NCI-H128 (cell line): ENCODE measurements around the gene FAM83E.
"Not testable (repeated sequence)": the region's sequence is repeated elsewhere in the genome, so short reads cannot be mapped to it uniquely, and the experiment has no call there.

Source experiments
- DNase-seq: peaks from one replicate; lab custom pipeline; 2025; ENCODE audit not compliant: unreplicated experiment; lab: John Stamatoyannopoulos, UW

FAM83E gene

DNA sequence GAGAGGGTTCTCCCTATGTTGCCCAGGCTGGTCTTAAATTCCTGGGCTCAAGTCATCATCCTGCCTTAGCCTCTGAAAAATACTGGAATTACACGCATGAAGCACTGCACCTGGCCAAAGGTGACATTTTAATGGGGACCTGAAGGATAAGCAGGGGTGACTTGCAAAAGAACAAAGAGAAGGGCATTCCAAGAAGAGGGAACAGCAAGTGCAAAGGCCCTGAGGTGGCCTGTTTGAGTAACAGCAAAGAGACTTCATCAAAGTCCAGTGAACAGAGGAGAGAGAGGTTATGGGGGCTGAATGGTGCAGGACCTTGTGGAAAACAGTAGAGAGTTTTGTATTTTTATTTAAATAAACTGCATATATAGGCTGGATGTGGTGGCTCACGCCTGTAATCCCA, 27.0 kb upstream of the FAM83E start:
- DNase-seq, result no peak

DNA sequence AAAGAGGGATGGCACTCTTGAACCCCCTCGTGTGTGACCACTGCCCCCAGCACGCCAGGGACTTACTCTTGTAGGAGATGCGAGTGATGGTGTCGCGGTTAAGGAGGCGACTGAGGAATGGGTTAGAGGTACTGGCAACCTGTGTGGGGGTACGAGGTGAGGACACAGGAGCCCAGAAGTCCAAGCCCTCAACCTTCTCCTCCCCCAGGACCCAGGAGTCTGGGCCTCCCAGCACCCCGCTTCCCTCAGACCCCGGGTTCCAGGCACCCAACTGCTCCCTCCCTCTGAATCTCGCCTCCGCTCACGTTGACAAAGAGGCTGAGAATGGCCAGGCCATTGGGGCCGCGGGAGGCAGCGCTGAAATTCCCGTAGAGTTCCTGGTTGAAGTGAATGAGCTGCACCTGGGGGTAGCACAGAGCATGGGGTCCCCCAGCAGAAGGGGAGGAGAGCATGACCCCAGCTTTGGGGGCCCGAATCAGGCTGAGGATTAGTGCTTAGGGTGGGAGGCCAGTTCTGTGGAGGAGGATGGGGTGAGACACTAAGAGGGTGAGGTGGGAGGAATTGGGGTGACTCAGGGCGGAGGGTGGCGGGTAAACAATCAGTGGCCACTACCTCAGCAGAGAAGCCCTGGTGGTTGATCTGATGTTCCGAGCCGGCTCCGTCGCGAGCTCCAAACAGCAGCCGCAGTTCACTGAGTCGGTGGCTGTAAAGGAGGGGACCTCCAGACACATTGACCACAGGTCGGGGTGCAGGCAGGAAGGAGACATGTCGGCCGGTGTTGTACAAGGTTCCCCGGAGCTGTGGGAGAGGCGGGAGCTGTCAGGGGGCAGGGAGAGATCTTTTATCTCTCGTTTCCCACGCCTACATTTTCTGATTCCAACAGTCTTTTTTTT, 24.9 kb upstream of the FAM83E start:
- no peak for DNase-seq

DNA sequence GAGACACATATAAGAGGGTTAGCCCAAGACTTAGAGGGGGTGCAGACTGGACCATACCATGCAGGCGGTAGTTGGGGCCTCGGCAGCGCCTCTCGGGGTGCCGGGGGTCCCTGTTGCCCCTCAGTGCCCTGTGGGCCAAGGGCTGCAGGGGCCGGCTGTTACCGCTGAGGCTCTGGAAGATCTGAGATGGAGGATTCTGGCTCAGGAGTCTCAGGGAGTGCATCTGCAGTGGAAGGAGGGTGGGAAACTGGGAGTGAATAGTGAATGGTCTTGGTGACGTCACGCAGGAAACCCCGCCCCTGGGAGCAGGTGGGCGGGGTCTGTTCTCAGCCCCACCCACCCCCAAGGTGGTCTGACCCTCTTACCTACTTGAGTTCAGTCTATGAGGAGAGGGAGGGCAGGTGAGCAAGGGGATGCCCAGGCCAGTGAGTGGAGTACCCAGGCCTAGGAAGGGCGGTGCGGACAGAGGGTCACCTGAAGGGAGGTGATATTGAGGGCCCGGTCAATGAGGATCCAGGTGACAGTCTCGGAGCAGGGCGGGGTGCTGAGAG, 24.0 kb upstream of the FAM83E start:
- DNase-seq, result no peak

DNA sequence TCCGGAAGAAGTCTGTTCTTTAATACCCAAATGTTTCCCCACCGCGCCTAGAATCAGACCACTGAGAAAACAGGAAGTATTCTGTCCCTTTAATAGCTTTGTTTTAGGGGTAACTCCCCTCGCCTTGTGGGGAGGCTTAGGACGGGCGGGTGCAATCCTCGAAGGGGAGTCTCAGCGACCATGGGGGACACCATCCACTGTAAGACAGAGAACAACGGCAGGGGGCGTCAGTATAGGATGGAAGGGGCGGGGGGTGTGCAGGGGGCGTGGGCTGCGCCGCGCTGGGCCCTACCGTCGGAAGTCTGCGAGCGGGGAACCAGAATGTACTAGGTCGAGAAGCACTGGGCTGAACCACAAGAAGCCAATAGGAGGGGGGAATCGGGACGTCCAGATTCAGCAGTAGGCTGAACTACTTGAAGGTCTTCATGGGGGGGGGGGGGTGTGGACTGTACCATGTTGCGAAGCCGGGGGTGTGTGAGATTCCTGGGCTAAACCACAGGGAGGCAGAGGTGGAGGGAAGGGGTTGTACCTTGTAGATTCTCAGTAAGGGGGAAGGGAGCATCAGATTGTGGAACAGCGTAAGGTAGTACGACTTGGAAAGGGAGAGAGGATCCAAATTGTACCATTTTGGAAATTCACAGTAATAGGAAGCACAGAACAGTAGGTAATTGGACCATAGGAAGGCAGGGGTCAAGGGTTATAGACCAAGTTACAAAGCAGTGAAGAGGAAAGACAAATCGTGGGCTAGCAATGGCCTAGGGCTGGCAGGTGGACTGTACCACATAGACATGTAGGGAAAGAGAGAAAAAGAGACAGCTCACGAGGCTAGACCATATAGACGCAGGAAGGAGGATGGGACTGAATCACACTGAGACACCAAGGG, 23.3 kb upstream of the FAM83E start:
- DNase-seq, result peak; percentile 69

DNA sequence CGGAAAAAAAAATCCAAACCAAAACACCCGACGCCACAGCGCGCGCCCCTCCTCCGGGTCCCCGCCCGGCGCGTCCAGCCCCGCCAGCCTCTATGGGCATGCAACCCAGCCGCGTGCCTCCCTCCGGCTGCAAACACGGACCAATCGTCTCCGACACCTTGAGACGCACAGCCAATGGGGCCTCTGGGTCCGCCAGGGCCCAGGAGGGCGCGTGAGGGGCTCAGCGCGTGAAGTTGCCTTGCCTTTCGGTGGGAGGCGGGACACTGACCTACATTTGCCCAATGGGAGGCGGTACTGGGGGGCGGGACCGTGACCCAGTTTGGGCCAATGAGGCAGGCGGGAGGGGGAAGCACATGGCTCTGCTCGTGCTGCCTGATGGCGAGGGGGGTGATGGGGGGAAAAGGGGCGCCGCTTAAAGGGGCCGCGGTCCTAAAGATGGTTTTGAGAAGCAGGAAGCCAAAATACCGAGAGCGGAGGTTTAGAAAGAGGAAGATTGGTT, 22.6 kb upstream of the FAM83E start:
- DNase-seq, result peak; percentile 98

DNA sequence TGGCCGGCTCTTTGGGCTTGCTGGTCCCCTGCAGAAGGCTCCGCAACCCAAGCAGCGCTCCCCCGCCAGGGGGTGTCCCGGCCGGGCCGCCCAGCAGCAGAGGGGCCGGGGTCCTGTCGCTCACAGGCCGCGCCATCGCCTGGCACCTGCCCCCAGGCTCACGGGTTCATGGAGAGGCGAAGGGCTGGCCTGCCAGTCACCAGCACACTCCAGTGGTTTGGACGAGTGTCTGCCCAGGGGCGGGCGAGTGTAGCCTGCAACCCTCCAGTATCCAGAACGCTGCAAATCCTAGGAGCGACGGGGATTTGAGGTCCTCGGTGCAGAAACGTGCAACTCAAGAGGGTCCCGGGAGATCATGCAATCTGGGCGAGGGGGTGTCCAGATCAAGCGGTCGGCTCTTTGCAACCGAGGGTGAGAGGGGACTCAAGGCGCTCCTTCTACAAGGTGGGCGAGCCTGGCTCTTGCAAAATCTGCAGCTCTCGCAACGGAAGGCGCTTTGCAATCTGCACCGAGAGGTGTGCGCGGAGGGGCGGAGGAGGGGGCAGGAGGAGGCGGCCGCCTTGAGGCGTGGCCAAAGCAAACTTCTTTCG, 22.1 kb upstream of the FAM83E start, which contains the start of gene DBP:
TSS of gene DBP (minus strand) at position 521 of the 590 bp plus-strand sequence. CDS start at position 136, 385 bp downstream.
- no peak for DNase-seq

DNA sequence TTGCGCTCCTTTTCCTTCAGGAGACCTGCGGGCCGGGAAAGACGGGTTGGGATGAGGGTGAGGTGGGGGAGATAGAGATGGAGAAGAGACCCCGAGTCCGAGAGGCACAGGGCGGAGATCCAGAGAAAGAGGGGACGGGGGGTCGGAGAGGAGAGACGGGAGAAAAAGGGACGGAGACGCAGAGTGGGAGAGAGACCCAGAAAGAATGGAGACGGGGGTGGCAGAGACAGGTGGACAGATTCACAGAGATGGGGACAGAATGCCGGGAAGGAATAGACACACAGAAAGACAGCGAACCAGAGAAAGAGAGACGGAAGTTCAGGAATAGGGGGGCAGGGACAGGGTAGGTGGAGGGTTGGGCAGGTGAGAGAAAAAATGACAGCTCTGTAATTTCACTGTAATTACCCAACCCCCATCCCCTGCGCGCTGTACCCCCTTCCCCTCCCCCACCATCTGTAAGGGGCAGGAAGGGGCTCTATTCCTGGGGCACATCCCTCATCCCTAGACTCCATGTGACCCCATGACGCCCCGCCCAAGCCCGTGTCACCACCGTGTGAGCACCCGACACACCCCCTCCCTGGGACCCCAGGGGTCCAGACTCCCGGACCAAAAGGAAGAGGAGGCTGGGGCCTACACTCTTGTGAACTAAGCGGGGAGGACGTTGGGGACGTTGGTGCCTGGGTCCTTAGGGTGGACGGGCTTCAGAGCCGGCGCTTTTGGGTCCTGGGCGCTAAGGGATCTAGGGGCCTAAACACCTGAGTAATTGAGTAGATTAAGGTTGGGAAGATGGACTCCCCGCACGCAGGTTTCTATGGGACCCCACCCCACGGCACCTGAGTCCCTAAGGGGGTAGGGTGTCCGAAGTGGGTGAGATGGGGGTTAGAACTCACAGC, 21.3 kb upstream of the FAM83E start:
- no peak for DNase-seq

DNA sequence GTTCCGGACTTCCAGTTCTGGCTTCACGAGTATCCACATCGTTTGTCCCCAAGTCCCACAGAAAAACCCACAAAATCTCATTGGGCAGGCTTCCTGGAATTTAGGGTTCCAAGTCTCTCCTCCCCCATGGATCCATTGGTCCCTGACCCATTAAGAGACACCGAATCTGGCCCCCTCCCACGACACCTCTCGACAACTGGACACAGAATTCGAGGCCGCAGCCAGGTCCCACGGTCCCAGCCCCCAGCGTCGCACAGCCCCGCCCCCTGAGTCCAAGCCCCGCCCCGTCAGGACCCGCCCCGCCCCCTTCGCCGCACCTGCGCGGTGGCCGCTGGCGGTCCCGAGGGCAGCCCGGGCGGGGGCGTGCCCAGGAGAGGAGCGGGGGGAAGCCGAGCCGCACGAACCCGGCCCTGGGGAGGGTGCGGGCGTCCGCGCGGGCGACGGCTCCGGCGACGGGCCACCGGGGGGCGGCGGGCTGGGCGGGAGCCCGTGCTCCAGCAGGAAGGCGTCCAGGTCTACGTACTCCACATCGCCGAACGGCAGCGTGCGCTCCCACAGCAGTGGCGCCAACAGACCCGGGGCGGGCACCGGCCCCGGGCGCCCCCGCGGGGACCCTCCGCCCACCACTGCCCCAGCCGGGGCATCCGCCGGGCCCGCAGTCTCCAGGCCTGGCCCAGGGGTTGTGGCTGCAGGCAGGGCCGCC, 20.5 kb upstream of the FAM83E start:
- no peak for DNase-seq

DNA sequence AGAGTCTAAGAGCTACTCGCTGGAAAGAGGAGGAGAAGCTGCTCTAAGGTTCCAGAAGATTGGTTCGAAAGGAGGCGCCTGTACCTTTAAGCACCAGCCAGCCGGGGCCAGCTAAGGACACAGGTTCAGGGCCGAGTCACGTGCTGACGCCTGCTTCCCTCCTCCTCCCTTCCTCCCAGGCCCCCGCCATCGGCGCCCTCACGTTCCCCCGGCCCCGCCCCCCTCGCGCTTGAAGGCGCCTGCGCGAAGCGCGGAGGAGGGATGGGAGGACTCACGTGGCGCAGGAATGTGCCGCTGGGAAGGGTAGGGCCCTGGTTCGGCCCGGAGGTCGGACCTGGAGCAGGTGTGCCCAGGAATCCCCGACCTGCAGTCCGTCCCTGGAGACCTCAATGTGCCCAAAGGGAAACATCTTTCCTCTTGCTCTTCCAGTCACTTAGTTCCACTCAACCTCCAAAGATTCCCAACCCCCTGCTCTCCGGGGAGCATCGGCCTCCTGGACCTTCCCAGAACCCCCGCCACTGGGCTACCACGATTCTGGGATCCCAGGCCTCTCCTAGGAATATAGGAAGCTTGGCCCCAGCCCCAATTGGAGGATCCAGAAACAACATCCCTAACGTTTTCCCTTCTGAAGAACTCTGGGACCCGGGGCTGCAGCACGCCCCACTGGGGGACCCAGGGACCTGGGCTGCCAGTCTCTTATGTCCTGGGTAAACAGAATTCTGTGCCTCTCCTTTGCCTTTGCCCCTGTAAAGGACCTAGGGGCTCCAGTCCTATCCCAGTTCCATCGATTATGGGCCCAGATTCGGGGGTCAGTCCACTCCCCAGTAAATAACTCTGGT, 19.8 kb upstream of the FAM83E start:
- peak; percentile 90 for DNase-seq

DNA sequence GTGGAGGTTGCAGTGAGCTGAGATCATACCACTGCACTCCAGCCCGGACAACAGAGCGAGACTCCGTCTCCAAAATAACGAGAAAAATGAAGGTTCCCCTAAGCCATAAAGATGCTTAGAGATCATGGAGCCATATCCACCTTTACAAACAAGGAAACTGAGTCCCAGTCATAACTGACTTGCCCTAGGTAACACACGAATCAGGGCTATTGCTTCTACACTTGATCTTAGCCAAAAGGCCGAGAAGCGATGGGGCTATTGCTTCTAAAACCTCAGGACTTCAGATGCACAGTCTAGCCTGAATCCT, 19.1 kb upstream of the FAM83E start:
- DNase-seq, result no peak

DNA sequence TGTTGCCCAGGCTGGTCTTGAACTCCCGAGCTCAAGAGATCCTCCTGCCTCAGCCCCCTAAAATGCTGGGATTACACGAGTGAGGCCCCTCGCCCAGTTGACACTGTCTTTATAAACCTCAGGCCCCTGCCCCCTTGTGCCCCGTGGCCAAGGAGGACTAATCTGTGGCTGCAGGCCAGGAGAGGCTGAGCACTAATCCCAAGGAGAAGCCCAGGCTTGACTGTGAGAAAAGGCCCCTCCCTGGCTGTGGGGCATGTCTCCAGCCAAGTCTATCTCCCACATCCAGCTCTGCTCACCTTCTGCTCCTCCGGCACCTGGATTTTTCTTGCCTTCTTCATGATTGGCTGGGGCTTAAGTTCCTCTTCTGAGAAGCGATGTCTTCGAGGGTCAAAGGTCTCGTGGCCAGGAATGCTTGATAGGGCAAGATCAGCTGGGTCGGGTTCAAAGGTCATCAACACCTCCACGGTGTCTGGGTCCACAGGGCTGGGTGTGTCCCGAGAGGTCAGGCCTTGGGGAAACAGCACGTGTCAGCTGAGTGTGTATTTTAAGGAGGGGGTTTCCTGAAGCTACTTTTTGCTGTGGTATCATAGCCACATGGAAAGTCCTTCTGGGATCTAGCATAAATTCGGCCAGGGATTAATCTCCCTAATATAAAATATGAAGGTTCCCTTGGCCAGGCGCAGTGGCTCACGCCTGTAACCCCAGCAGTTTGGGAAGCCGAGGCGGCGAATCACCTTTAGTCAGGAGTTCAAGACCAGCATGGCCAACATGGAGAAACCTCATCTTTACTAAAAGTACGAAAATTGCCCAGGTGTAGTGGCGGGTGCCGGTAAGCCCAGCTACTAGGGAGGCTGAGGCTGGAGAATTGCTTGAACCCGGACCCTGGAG, 18.5 kb upstream of the FAM83E start:
- no peak for DNase-seq

DNA sequence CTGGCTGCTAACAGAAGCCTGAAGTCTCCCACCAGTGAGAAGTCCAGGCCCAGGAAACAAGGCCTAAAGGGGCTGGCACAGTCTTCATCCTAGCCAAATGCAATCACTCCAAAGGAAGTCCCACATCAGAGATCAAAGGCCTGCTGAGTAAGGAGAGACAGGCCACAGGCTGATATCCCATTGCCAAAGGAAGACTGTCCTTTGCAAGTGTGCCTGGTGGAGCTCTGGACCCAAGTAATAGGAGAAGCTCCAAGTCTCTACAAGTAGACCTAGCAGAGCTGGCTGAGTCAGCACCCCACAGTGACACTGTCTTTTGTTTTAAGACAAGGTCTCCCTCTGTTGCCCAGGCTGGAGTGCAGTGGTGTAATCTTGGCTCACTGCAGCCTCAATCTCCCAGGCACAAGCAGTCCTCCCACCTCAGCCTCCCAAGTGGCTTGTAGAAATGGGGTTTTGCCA, 17.8 kb upstream of the FAM83E start:
- DNase-seq, result no peak

DNA sequence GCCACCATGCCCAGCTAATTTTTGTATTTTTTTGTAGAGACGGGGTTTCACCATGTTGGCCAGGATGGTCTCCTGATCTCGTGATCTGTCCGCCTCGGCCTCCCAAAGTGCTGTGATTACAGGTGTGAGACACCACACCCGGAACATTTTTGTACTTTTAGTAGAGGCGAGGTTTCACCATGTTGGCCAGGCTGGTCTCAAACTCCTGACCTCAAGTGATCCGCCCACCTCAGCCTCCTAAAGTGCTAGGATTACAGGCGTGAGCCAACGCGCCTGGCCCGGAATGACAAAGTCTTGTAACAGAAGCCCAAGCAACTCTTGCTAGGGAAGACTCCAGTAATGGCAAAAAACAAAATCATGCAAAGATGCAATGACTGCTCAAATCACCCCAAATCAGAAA, 17.4 kb upstream of the FAM83E start:
- not testable (repeated sequence) for DNase-seq

DNA sequence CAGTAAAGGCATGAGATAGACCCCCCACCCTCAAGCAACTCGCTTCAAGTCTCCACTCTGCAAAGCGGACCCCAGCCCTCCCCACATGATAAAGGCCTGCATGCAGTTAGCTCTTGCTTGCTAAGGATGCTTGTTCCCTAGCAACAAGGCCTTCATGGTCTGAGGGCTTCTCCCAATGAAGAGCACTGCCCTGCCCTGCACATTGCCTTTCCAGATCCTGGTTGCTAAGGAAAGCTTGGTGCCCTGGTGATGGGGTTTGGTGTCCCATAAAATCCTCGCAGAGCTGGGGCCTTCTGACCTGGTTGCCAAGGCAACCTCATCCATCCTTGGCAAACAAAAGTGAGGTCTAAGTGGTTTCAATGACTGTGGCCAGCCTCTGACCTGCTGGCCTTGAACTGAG, 16.3 kb upstream of the FAM83E start:
- DNase-seq, result no peak

DNA sequence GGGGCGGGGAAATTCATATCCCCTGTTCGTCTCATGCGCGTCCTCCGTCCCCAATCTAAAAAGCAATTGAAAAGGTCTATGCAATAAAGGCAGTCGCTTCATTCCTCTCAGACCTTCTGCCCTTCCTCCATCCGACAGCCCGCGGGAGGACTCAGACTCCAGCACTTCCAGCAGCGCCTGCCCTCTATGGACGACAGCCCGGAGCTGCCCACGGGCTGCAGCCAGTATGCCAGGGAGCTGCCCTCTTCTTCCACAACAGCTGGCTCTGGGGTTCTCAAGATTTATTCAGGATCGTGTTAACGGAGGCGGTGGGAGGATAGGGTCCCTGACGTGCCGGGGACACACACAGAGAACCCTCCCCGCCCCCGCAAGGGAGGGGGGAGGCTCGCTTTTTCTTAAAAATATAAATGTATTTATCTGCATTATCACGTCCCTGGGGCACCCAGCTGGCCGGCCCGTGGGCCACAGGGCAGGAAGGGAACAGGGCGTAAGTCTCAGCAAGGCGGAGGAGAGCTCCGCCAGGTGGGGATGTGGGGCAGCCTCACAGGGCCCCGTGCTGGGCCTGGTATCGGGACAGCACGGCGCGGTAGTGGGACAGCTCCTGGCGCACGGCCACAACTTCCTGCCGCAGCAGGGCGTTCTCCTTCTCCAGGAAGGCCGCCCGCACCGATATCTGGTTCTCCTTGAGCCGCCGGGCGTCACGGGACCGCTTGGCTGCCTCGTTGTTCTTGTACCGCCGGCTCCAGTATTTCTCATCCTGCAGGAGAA, 15.6 kb upstream of the FAM83E start:
- DNase-seq, result no peak

DNA sequence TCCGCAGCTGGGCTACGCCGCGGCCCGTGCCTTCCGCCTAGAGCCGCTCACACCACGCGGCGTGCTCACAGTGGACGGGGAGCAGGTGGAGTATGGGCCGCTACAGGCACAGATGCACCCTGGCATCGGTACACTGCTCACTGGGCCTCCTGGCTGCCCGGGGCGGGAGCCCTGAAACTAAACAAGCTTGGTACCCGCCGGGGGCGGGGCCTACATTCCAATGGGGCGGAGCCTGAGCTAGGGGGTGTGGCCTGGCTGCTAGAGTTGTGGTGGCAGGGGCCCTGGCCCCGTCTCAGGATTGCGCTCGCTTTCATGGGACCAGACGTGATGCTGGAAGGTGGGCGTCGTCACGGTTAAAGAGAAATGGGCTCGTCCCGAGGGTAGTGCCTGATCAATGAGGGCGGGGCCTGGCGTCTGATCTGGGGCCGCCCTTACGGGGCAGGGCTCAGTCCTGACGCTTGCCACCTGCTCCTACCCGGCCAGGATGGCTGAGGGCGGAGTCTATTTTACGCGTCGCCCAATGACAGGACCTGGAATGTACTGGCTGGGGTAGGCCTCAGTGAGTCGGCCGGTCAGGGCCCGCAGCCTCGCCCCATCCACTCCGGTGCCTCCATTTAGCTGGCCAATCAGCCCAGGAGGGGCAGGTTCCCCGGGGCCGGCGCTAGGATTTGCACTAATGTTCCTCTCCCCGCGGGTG, 14.9 kb upstream of the FAM83E start:
- no peak for DNase-seq

DNA sequence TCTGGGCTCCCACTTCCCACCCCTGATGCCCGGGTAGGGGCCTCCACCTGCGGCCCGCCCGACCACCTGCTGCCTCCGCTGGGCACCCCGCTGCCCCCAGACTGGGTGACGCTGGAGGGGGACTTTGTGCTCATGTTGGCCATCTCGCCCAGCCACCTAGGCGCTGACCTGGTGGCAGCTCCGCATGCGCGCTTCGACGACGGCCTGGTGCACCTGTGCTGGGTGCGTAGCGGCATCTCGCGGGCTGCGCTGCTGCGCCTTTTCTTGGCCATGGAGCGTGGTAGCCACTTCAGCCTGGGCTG, 14.4 kb upstream of the FAM83E start:
- DNase-seq, result no peak
